ENCODE measurements around the gene FCN2.

Gene FCN2

DNA sequence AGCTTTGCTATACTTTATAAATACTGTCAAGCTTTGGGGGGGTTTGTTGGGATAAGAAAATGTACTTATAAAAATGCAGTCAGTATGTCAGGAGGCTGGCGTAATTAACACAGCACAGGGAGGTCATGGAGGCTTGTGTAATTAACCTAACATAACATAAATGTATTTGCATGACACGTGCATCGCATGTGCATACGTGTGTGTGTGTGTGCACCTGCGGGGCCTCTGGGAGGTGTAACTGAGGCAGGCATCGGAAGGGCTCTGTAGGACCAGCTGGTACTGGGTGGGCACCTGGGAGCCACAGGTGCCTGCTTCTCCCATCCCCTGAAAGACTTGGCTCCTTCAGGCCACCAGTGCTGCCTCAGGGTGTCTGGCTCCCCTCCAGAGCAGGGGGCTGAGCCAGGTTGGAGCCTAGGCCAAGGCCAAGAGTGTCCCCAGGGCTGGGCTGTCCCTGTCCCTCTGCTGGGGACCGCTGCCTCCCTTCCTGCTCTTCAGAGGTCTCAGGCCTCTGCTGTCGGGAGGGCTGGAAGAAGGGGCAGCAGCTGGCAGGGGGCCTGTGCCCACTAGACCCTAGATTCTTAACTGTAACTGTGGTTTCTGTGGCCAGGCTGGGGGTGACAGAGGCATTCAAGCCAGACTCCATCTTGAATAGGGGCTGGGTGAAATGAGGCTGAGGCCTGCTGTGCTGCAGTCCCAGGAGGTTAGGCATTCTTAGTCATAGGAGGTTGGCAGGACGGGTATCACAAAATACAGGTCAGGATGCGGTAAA is 9.0 kb downstream of the FCN2 start:
- no peak for DNase-seq

DNA sequence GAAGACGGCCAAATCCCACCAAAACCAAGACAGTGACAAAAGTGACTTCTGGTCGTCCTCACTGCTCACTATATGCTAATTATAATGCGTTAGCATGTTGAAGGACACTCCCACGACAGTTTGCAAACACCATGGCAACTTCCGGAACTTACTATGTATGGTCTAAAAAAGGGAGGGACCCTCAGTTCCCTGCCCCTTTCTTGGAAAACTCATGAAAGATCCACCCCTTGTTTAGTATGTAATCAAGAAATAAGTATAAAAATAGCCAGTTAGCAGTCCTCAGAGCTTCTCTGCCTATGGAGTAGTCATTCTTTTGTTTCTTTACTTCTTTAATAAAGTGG is 9.5 kb downstream of the FCN2 start:
- DNase-seq = no peak

DNA sequence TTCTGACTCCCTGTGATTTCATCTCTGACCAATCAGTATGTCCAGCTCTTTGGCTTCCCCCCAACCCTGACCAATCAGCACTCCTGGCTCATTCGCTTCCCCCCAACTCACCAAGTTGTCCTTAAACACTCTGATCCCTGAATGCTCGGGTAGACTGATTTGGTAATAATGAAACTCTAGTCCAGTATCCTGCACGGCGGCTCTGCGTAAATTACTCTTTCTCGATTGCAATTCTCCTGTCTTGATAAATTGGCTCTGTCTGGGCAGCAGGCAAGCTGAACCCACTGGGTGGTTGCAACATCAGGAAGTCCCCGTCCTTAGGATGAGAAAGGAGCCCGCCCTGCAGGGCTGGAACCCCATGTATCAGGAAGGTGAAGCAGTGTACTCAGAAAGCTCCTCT is 10.4 kb downstream of the FCN2 start:
- no peak for DNase-seq

DNA sequence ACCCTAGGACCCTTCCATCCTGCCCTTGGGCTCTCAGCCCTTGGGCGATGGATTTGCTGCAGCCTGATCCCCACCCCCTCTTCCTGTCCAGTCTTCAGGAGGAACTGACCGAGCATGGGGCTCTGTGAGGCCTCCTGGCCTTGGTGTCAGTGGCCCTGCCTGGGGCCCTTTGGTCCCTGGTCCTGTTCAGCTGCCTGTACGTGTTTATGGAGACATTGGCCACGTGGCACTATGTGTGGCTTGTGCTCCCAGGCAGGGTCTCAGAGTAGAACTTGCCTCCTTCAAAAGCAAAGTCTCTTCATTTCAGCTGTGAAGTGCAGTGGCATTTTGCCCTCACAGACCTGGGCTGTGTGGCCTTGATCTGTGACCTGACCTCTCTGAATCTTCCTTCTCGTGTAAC is 11.1 kb downstream of the FCN2 start:
- DNase-seq = no peak

DNA sequence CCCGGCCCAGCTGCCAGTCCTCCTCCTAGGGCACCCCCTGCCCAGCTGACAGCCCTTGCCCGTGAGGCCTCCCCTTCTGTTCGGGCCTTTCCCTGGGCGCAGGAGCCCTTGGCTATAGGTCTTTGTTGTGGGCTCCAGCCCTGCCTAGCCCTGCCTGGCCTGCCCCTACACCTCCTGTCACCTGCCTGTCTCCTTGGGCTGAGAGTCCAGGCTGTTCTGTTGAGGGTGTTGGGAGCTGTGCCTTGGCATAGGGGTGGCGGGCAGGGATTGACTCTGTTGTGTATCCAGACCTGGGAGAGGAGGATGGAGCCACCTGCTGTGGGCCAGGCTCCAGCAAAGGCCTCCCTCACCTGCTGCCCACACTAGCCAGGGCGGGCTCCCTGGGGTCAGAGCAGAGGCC is 11.6 kb downstream of the FCN2 start:
- DNase-seq = no peak

DNA sequence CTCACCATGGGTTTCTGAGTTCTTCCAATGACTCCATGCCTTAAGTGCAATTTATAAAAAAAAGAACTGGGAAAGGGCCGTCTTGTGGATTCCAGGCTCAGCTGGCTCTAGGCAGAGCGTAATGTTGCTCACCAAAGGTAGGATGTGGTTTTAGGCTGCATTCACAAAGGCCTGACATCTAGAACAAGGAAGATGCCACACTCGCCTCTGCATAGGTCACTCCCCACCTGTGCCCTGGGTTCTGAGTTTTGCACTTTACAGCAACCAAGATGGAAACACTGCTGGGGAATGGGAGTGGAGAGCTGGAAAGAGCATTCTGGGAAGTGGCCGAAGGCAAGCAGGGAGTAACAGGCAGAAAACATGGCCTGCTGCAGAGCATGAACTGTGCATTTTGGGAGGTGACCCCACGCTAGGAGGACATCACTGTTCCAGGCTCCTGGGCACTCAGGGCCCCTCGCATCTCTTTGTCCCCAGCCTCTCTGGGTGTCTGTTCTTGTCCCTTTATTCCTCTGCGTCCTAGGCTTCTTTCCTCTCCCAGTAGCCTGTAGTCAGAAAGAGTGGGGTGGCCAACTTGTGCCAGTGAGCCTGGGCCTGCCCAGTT is 12.3 kb downstream of the FCN2 start:
- DNase-seq = no peak

DNA sequence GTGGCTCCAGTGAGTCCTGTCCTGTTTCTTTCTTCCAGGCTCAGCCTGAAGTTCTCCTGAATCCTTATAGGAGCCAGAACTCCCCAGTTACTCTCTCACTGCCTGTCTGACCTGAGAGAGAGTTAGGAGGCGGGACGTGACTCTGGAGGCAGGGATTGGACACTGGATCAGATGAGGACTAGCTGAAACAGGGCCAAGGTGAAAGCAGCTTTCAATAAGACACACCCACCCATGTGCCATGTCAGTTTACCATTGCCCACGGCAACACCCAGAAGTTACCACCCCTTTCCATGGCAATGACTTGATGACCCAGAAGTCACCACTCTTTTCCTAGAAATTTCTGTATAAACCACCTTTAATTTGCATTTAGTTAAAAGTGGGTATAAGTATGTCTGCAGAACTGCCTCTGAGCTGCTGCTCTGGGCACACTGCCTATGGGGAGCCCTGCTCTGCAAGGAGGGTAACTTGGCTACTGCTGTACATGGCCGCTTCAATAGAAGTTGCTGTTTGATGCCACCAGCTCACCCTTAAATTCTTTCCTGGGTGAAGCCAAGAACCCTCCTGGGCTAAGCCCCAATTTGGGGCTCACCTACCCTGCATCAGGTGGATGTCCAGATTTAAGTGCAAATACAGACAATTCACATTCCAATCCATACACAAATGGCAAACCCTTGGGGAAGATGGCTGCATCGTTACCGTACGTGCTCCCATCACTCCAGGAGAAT is 13.7 kb downstream of the FCN2 start:
- DNase-seq = no peak

DNA sequence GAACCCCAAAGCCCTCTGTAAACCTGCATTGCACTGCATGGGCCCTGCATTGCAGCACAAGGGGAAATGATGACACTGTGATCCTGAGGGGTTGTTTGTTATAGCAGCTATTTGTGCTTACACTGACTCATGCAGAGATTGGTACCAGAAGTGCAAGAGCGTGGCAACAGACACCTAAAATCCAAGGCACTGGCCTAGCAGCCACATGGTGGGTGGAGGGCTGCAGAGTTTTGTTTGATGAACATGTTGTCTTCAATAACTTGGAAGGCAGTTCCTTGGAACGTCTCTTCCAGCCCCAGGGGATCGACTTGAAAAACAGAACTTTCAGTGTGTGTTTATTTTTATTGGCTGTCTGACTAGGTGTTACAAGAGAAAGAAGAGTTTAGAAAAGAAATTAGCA is 14.5 kb downstream of the FCN2 start:
- DNase-seq = no peak

DNA sequence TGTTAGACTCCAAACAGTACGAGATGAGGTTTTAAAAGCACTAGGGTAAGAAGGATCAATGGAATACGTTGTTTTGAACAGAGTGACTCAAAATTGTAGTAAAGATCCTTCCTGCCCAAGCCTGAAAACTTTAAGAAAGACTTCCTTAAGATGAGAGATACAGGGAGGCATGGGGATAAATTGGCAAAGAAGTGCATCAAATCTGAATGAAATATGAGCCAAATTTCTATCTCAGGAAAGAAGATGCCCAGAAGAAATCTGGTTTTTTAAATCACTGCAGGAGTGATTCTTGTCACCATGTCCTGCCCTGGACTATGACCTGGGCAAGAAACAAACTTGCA is 14.9 kb downstream of the FCN2 start:
- DNase-seq = no peak

DNA sequence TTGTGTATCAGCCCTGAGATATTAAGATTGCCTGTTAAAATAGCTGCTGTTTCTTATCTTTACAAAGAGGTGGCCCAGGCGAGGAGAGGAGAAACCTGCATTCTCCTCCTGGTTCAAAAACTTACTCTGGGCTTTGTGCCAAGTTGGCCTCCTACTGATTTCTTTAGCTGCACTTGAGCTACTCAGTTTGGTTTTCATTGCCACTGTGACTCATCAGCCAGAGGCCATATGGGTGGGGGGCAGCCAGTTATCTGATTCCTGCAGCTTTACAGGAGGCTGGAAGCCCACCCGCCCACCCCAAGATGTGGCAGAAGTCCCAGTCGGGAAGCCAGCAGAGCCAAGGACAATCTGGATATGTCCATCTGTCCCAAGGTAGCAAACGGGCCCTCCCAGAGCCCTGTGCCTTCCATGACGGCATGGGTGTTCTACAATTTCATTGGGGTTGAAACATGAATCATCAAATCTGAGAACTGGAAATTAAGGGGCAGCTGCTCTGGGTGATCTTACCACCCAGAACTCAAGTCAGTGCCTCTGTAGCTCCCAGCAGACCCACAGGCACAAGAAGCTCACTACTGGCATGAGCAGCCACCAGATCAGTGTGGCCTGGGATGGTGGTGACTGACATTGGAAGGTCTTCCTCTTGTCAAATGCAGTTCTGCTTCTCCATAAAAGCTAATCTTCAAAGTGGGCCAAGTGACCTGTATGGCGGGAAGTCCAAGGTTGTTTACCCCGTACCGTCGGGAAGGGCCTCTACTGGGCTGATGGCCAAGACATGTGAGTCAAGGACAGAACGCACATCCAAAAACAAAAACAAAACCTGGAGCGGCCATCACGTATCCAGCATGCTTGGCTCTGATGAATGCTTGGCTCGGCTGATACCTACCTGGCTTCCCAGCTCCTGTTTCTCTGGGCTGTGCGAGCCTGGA is 15.6 kb downstream of the FCN2 start:
- DNase-seq = peak; percentile 67

DNA sequence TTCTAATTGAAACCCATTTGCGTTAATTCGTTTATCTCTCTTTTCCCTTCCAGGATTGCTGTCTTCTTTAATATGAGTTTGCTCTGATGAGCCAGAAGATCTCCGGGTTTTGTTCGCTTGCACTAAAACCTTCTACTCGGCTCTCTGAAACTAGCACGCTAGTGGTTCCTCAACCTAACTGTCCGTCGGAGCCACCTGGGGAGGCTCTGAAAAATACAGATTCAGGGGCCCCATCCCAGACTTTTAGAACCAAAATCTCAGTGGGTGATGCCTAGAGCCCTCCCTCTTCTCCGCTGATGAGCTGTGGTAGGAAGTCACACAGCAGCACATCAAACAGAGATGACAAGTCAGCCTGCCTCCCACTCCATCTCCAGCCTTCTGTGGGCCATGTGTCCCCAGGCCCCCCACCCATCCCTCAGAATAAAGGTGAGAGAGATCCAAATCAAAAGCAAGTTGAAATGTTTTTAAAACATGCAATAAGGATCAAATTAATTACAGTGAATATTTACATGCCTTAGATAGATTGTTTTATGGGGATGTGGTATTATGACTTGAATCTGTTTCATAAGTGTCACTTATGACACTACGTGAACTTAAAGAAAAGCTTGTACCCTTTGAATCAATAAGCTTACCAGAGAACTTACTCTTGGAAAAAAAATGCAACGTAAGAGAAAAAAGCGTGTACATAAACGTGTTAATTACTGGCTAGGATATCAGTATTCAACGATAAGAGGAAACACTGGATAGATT is 16.4 kb downstream of the FCN2 start:
- DNase-seq = no peak

DNA sequence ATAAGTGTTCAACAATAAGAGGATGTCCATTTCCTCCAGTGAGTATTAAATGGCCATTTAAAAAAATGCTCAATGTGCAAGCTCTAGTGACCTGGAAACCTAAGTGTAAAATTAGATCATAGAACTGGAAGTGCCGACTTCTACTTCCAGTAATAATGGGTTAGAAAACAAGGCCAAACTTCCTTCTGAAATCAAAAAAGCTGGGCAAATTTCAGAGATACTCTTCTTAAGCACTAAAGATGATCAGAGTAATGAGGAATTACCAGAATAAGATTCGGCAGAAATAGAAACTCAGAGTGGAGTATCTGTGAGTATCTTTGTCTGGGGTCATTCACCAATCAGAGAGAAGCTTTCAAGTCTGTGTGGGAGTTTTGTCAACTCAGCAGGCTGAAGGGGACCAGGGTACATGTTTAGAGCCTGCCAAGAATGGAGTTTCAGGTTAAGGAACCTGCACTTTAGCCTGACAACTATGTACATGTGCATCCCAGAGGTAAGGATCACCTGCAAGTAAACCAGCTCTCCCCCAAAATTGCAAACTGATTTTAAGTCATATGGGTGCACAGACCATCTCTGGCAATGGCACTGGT is 17.1 kb downstream of the FCN2 start:
- DNase-seq = no peak

DNA sequence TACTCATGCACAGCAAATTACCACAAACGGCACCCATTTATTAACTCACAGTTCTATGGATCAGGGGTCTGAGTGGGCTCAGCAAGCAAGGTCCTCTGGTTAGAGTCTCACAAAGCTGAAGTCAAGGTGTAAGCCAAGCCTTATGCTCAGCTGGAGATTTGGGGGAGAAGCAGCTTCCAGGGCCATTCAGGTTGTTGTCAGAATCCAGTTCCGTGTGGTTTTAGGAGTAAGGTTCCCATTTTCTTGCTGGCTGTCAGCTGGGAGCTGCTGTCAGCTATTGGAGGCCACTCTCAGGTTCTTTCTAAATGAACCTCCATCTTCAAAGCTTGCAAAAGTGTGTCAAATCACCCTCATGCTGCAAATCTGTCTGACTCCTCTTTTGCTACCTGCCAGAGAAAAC is 17.7 kb downstream of the FCN2 start:
- DNase-seq = no peak

DNA sequence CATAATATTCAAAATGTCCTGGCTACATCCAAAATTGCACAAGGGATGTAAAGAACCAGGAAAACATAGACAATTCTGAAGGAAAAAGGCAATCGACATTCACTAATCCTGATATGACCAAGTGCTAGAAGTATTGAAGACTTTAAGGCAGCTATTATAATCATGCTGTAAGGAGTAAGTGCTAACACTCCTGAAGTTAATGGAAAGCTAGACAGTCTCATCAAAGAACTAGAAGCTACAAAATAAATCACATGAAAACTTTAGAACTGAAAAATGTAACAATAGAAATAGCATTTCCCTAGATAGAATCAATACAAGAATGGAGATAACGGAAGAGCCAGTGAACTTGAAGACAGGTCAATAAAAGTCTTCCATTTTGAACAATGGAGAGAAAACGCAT is 18.6 kb downstream of the FCN2 start:
- DNase-seq = no peak

DNA sequence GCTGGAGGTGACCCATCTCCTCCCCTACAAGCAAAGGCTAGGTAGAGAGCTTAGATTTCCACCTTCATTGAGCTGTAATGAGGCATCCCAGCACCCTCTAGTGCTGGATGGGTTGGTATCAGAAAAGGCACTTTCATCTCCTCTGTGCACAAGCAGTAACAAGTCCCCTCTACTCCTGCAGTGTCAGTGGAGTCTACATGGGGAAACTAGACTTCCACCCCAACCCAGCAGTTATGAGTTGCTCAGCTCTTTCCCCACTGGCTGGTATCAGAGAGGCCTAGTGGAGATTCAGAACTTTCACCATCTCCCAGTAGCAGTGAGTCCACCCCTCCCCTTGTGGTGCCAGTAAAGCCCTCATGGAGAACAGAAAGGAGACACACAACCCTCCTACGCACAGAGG is 19.2 kb downstream of the FCN2 start:
- no peak for DNase-seq

DNA sequence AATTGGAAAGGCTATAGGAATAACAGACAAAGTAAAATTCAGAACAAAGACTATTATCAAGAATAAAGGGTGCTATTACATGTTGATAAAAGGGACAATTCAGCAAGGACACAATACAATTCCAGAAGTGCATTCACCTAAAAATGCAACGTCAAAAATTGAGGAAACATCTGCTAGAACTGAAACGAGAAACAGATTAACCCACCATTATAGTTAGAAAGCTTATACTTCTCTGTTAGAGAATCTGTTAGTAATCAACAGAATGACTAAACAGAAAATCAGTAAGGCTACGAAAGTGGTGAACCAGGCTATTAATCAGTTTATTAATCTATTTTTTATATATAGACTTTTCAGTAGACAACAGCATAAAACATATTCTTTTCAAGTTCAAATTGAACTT is 22.3 kb downstream of the FCN2 start:
- DNase-seq = no peak

DNA sequence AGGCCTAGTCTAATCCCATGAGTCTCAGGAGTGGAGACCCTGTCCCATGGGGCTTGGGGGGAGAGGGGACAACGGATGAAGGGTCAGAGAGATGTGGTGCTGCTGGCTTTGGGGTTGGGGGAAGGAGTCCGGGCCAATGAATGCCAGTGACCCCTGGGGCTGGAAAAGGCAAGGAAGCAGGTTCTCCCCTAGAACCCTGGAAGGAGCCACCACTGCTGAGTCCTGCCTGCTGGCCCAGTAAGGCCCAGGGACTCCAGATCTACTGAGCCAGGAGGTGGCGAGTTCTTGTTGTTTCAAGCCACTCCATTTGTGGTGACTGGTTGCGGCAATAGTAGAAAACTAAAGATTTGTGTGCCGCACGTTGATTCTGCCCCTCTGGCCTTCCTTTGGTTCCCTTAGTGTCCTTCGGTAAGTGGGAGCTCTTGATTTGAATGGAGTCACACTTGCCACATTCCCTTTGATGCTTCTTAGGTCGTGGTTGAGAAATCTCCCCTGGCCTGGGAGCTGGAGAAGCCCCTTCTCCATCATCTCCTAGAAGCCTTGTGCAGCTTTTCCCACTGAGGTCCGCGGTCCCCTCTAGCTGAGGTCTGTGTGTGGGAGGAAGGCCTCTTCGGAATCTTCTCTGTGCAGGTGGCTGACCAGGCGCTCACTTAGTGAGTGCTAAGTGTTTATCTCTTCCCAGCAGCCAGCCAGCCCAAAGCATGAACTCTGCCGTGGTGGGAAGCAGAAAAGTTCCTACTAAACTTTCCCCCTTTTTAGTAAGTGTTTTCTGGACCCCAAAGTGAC is 28.1 kb downstream of the FCN2 start:
- no peak for DNase-seq

DNA sequence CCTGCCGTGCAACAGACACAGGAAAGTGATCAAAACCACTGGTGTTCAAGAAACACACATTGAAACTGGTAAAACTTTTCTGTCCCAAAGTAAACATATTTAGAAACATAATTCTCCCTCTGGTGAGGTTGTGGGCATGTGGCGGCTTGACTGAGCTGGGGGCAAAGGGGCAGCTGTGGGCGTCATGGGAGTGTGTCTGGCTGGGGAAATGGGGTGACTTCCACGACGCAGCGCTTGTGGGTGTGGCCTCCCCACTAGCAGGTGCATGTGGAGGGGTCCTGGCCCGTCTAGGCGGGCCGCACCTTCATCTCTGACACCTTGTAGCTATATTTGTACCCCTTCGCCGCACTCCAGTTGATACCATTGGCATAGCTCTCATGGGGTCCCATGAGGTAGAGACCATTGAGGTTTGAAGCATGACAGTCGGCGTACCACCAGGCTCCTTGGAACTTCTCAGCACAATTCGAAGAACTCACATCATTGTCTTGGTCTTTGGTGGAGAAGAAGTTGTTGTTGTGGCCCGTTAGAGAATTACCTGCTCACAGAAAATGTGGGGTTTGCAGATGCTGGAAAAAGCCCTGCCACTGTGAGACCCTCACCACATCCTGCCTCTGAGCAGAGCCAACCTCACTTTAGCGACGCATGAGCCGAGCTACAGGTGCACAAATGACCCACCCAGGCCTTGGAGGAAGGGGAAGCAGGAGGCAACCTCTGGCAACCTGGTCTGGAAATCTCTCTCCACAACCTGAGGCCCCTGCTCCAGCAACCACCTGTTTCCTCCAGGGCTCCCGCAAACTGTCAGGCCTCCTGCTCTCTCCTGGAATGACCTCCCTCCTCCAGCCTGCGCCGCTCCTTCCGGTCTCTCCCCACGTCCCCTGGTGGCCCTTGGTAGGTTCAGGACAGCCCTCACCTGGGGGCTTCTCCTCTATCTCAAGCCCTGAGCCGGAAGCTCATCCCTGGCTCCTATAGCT is 29.2 kb downstream of the FCN2 start:
- DNase-seq = no peak

DNA sequence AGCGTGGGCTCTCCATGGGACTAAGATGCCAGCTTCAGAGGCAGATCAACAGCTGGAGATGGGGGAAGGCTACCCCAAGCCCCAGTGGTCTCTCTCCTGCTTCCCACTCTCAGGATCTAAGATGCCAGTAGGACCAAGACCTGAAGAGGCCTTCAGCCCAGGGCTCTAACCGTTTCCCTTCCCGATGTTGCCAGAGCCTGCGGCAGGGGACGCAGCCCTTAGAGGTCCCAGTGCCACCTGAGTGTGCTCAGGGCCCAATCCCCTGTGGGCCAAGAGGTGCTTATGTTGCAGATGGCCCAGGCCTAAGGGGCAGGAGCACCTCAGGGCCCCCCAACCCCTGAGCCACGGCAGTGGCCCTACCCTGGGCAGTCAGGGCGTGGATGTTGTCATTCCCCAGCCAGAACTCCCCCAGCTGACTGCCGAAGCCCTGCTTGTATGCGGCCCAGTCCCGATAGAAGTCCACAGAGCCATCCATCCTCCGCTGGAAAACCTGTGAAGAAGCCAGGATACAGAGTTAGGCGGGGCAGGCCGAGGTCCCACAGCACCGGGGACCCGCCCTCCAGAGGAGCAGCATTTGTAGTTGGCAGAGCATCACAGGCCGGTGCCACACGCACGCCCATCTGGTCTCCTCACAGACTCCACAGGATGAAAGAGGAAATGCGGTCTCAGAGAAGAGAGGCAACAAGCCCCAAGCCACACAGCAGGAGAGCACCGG is 31.7 kb downstream of the FCN2 start:
- no peak for DNase-seq
